K562 (cell line): Measurements from ENCODE around the gene MAP3K14.

Experiments used
- CC2D1A ChIP-seq: fragments of 450-650 bp; IDR thresholded peaks from 2 replicates; pipeline ENCODE4 v1.6.1; 2017; ENCODE audit warnings: mild to moderate bottlenecking
- CTBP1 ChIP-seq: fragments of 450-650 bp; IDR thresholded peaks from 2 replicates; pipeline ENCODE4 v1.6.1; 2016; ENCODE audit warnings: borderline replicate concordance
- DACH1 ChIP-seq: fragments of 450-650 bp; IDR thresholded peaks from 2 replicates; pipeline ENCODE4 v1.6.1; 2018; ENCODE audit not compliant: partially characterized antibody
- GATAD2B ChIP-seq: fragments of 450-650 bp; IDR thresholded peaks from 2 replicates; pipeline ENCODE4 v1.6.1; 2017; ENCODE audit warnings: mild to moderate bottlenecking, borderline replicate concordance
- HNRNPL ChIP-seq: fragments of 200-400 bp; formaldehyde crosslinking; IDR thresholded peaks from 2 replicates; pipeline ENCODE4 v1.6.1; 2017; ENCODE audit warnings: low read depth, mild to moderate bottlenecking, low read length
- NFXL1 ChIP-seq: fragments of 450-650 bp; formaldehyde crosslinking; IDR thresholded peaks from 2 replicates; pipeline ENCODE4 v1.4.0; 2021; ENCODE audit warnings: mild to moderate bottlenecking
- POLR2A ChIP-seq: fragments of 450-650 bp; conservative IDR thresholded peaks from 2 replicates; pipeline ENCODE4 v1.6.1; 2016
- POLR3A ChIP-seq: IDR thresholded peaks from 2 replicates; pipeline ENCODE4 v1.6.1; 2011; ENCODE audit warnings: borderline replicate concordance, mild to moderate bottlenecking, moderate library complexity; ENCODE audit not compliant: insufficient read length, insufficient read depth; ENCODE audit errors: extremely low read depth
- PYGO2 ChIP-seq: fragments of 450-650 bp; IDR thresholded peaks from 2 replicates; pipeline ENCODE4 v1.6.1; 2016; ENCODE audit warnings: mild to moderate bottlenecking, missing genetic modification characterization, moderate library complexity, missing compliant biosample characterization
- RAD21 ChIP-seq, 2 experiments: fragments of 250-450 bp in 1 of 2; fragments of 450-650 bp in 1 of 2; sonication (Bioruptor Pico) in 1 of 2; formaldehyde crosslinking in 1 of 2; IDR thresholded peaks in 1 of 2; conservative IDR thresholded peaks in 1 of 2; 2 replicates each; pipeline versions ENCODE4 v1.4.0 to v1.8.0; 2020 to 2022; ENCODE audit warnings: mild to moderate bottlenecking in 2 of 2, moderate library complexity in 1 of 2
- TBL1XR1 ChIP-seq, 2 experiments: IDR thresholded peaks; 2 replicates each; pipeline ENCODE4 v1.6.1; 2012; ENCODE audit warnings: improper control_type of control experiment in 2 of 2, low read length in 2 of 2, mild to moderate bottlenecking in 1 of 2
- ZZZ3 ChIP-seq: fragments of 450-650 bp; IDR thresholded peaks from 2 replicates; pipeline ENCODE4 v1.6.1; 2016; ENCODE audit warnings: antibody characterized with exemption, mild to moderate bottlenecking, moderate library complexity
- TF ChIP-seq, protein P1 (sequence below), 3 experiments: IDR thresholded peaks in 2 of 3; conservative IDR thresholded peaks in 1 of 3; 2 replicates each; pipeline ENCODE4 v1.5.1; 2011 to 2012; ENCODE audit warnings: low read length in 3 of 3, mild to moderate bottlenecking in 3 of 3, control low read depth in 2 of 3, improper control_type of control experiment in 1 of 3, inconsistent platforms in 1 of 3, low read depth in 1 of 3, mixed read lengths in 1 of 3, moderate library complexity in 1 of 3; ENCODE audit not compliant: insufficient read depth in 2 of 3

DNA sequence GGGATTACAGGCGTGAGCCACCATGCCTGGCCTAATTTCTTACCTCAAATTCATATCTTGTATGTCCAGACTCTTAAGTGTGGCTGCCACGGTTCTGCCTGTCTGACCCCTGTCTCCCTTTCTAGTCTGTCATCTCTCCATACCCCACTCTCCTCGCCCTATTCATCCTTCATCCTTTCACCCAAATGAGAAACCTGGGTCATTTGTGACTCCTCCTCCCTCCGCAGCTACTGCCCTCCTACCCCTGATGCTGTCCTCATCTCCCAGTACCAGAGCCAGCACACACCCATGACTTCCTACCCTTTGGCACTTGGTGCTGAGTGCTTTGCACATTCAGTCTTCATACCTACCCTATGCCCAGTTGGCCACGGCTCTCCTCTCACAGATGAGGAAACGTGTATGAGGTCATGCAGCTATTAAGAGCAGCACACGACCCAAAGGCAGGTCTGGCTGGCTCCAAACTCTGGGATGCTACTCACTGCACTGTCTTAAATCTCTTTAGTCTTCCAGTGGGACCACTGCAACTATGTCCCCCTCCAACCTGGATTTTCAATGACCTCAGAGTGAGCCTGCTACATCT lies 56.5 kb downstream of the MAP3K14 start:
- TF ChIP-seq, protein P1, sequence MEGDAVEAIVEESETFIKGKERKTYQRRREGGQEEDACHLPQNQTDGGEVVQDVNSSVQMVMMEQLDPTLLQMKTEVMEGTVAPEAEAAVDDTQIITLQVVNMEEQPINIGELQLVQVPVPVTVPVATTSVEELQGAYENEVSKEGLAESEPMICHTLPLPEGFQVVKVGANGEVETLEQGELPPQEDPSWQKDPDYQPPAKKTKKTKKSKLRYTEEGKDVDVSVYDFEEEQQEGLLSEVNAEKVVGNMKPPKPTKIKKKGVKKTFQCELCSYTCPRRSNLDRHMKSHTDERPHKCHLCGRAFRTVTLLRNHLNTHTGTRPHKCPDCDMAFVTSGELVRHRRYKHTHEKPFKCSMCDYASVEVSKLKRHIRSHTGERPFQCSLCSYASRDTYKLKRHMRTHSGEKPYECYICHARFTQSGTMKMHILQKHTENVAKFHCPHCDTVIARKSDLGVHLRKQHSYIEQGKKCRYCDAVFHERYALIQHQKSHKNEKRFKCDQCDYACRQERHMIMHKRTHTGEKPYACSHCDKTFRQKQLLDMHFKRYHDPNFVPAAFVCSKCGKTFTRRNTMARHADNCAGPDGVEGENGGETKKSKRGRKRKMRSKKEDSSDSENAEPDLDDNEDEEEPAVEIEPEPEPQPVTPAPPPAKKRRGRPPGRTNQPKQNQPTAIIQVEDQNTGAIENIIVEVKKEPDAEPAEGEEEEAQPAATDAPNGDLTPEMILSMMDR (IDR thresholded peaks at IDR 0.05 in 2 of 3, conservative IDR thresholded peaks at IDR 0.05 in 1 of 3; ENCODE audit: insufficient read depth in 2 of 3, low read depth in 1 of 3, low read length in 3 of 3) = no peak
- no peak for TF ChIP-seq POLR3A
- no peak for TF ChIP-seq TBL1XR1 (IDR thresholded peaks at IDR 0.05; ENCODE audit: low read length in 2 of 2)
- no peak for TF ChIP-seq DACH1
- TF ChIP-seq RAD21 (CRISPR knock-in tag; conservative IDR thresholded peaks at IDR 0.05 in 1 of 2, IDR thresholded peaks at IDR 0.05 in 1 of 2) = no peak
- TF ChIP-seq CC2D1A = no peak
- no peak for TF ChIP-seq PYGO2 (tag)
- no peak for TF ChIP-seq ZZZ3
- no peak for TF ChIP-seq CTBP1
- TF ChIP-seq POLR2A = no peak
- TF ChIP-seq HNRNPL = no peak
- no peak for TF ChIP-seq NFXL1 (CRISPR knock-in tag)
- no peak for TF ChIP-seq GATAD2B
